ENCODE results near the gene THAP7. TPM values are rescaled to one million over a fixed set of nuclear protein-coding genes. Genes with fewer than 3 reads are reported as not detected.

THAP7 gene
- total RNA-seq, 1 experiment from 2014 or later, result 19.3 TPM

- CTCF ChIA-PET, result interaction anchor here (0.7 to 2.0 kb wide), 3 partner anchors 11 to 972 kb away, joined by 3 to 7 read pairs (median 3); partner anchors contain the start of gene LZTR1
- POLR2A ChIA-PET, result interaction anchor here (0.8 kb wide), 1 partner anchor 11 kb away, joined by 3 read pairs; the partner anchor contains the start of gene LZTR1
- no peak for ATAC-seq
- Mint-ChIP-seq H3K4me3 (no peak overlapping the region), H3K36me3 (no peaks in the 10 kb centered on the region), H3K4me1 (peaks cover 11% of the 10 kb centered on the region), H3K27ac (no peak overlapping the region), H3K9me3 (no peaks in the 10 kb centered on the region), H3K27me3 (ENCODE audit: low read depth) (peaks cover 49% of the 10 kb centered on the region)
- TF ChIP-seq HMGXB4 (CRISPR knock-in tag; IDR thresholded peaks at IDR 0.05), result no peak
- no peak for TF ChIP-seq ZNF396 (CRISPR knock-in tag; IDR thresholded peaks at IDR 0.05; ENCODE audit: borderline replicate concordance)
- no peak for DNase-seq (ENCODE audit: low spot score)
Measured at GRCh38 chr22:20970939-20971657, 30.8 kb downstream of the THAP7 start.

GRCh38 chr22:20968281-20968977 lies 33.5 kb downstream of the THAP7 start:
- no peak for DNase-seq (ENCODE audit: low spot score)
- peak; percentile 7; the same call in 1 of the 2 replicates for ATAC-seq
- no peaks in the 10 kb centered on the region for H3K36me3 Mint-ChIP-seq
- TF ChIP-seq IRF1 (CRISPR knock-in tag; IDR thresholded peaks at IDR 0.05) (no peak), SMAD3 (CRISPR knock-in tag; IDR thresholded peaks at IDR 0.05; ENCODE audit: borderline replicate concordance) (no peak)
- no peaks in the 10 kb centered on the region for H3K9me3 Mint-ChIP-seq
- ChIA-PET CTCF (interaction anchor here (0.8 to 3.1 kb wide), 9 partner anchors 11 to 184 kb away, joined by 3 to 25 read pairs (median 4); partner anchors contain the start of gene LZTR1), POLR2A (interaction anchor here (0.6 to 1.5 kb wide), 3 partner anchors 10 to 14 kb away, joined by 3 to 4 read pairs (median 3); partner anchors contain the start of gene LZTR1)
- peaks cover 16% of the 10 kb centered on the region for H3K4me1 Mint-ChIP-seq
- H3K27me3 Mint-ChIP-seq (ENCODE audit: low read depth), result peaks cover 65% of the 10 kb centered on the region
- H3K4me3 Mint-ChIP-seq, result no peak overlapping the region
- H3K27ac Mint-ChIP-seq, result no peak overlapping the region

GRCh38 chr22:20967697-20968211 lies 34.2 kb downstream of the THAP7 start:
- no peak overlapping the region for H3K27ac Mint-ChIP-seq
- ChIA-PET POLR2A (interaction anchor here (0.6 to 1.5 kb wide), 2 partner anchors 12 to 14 kb away, joined by 3 to 4 read pairs; partner anchors contain the start of gene LZTR1), CTCF (interaction anchor here (0.8 to 3.1 kb wide), 10 partner anchors 11 to 183 kb away, joined by 3 to 25 read pairs (median 4); partner anchors contain the start of gene LZTR1)
- H3K9me3 Mint-ChIP-seq, result no peaks in the 10 kb centered on the region
- H3K36me3 Mint-ChIP-seq, result no peaks in the 10 kb centered on the region
- peaks cover 72% of the 10 kb centered on the region for H3K27me3 Mint-ChIP-seq (ENCODE audit: low read depth)
- TF ChIP-seq SMAD3 (CRISPR knock-in tag; IDR thresholded peaks at IDR 0.05; ENCODE audit: borderline replicate concordance) (no peak), ATF3 (CRISPR knock-in tag; conservative IDR thresholded peaks at IDR 0.05) (no peak), ZNF423 (CRISPR knock-in tag; IDR thresholded peaks at IDR 0.05) (peak; percentile 61; the same call in 1 of the 2 replicates)
- H3K4me3 Mint-ChIP-seq, result no peak overlapping the region
- DNase-seq (ENCODE audit: low spot score) (peak; percentile 55), ATAC-seq (peak; percentile 53)
- peaks cover 16% of the 10 kb centered on the region for H3K4me1 Mint-ChIP-seq

GRCh38 chr22:20966883-20967696 lies 34.8 kb downstream of the THAP7 start, which contains the start of gene AIFM3:
Gene AIFM3, plus strand, starts transcription at chr22:20967255. Its CDS starts 690 bp downstream, at chr22:20967945.
- no peak within 1 kb of the TSS for H3K27ac Mint-ChIP-seq
- DNase-seq (ENCODE audit: low spot score) (no peak), ATAC-seq (no peak)
- ChIA-PET CTCF (interaction anchor here (0.6 to 3.1 kb wide), 5 partner anchors 10 to 81 kb away, joined by 3 to 25 read pairs (median 6); partner anchors contain the start of gene LZTR1), POLR2A (interaction anchor here (0.6 to 1.5 kb wide), 2 partner anchors 13 to 15 kb away, joined by 3 to 4 read pairs; partner anchors contain the start of gene LZTR1)
- no peak within 1 kb of the TSS for H3K4me3 Mint-ChIP-seq
- no peak for TF ChIP-seq CBFB (CRISPR knock-in tag; IDR thresholded peaks at IDR 0.05; ENCODE audit: low read depth)
- TF ChIP-seq ZNF532 (CRISPR knock-in tag; IDR thresholded peaks at IDR 0.05; ENCODE audit: borderline replicate concordance), result no peak
- no peak for TF ChIP-seq MAX (CRISPR knock-in tag; IDR thresholded peaks at IDR 0.05)
- no peak for TF ChIP-seq ESRRA (CRISPR knock-in tag; IDR thresholded peaks at IDR 0.05; ENCODE audit: borderline replicate concordance)
- no peak for TF ChIP-seq FOXK1 (CRISPR knock-in tag; IDR thresholded peaks at IDR 0.05)
- no peak for TF ChIP-seq ERG (CRISPR knock-in tag; IDR thresholded peaks at IDR 0.05)
- H3K4me1 Mint-ChIP-seq, result peaks cover 16% of the 10 kb centered on the region
- no peaks in the 10 kb centered on the region for H3K9me3 Mint-ChIP-seq
- H3K36me3 Mint-ChIP-seq, result no peaks in the 10 kb centered on the region
- H3K27me3 Mint-ChIP-seq (ENCODE audit: low read depth), result peaks cover 79% of the 10 kb centered on the region

Measured in WTC11 (cell line).